Activated naive CD4-positive, alpha-beta T cell (primary cell): ENCODE measurements around the gene KLK15.
"Not testable (repeated sequence)": the region's sequence is repeated elsewhere in the genome, so short reads cannot be mapped to it uniquely, and the experiment has no call there.

Source experiments
- DNase-seq, 4 experiments: peaks; one replicate each; lab custom pipeline; 2025; lab: John Stamatoyannopoulos, UW

KLK15 gene

GRCh38 chr19:50796634-50797428 is 36.5 kb downstream of the KLK15 start:
- DNase-seq, result no peak

GRCh38 chr19:50796128-50796633 is 37.2 kb downstream of the KLK15 start:
- no peak for DNase-seq

- DNase-seq, result no peak
Measured at GRCh38 chr19:50795664-50796073, 37.7 kb downstream of the KLK15 start.

GRCh38 chr19:50794876-50795663 is 38.3 kb downstream of the KLK15 start:
- no peak for DNase-seq

- DNase-seq, result no peak
Measured at GRCh38 chr19:50794074-50794875, 39.1 kb downstream of the KLK15 start.

- DNase-seq, result no peak
Measured at GRCh38 chr19:50793558-50794065, 39.8 kb downstream of the KLK15 start.

- no peak for DNase-seq
Measured at GRCh38 chr19:50792272-50793250, 40.8 kb downstream of the KLK15 start.

- no peak for DNase-seq
Measured at GRCh38 chr19:50791594-50792271, 41.6 kb downstream of the KLK15 start.

GRCh38 chr19:50790922-50791467 is 42.4 kb downstream of the KLK15 start:
- DNase-seq, result no peak

- no peak for DNase-seq
Measured at GRCh38 chr19:50790396-50790795, 43.0 kb downstream of the KLK15 start, which contains the start of gene ACP4. Gene ACP4, plus strand, starts transcription at chr19:50790415. Its CDS starts 0 bp downstream, at chr19:50790415.

GRCh38 chr19:50785329-50785728 is 48.0 kb downstream of the KLK15 start:
- DNase-seq, result no peak

GRCh38 chr19:50784710-50785109 is 48.7 kb downstream of the KLK15 start:
- no peak for DNase-seq

- DNase-seq, result not testable (repeated sequence)
Measured at GRCh38 chr19:50783848-50784152, 49.6 kb downstream of the KLK15 start.

GRCh38 chr19:50780753-50781435 is 52.5 kb downstream of the KLK15 start:
- DNase-seq, result no peak

GRCh38 chr19:50779504-50780457 is 53.6 kb downstream of the KLK15 start:
- DNase-seq, result no peak

GRCh38 chr19:50778906-50779430 is 54.4 kb downstream of the KLK15 start:
- DNase-seq, result no peak

GRCh38 chr19:50777830-50778303 is 55.5 kb downstream of the KLK15 start:
- DNase-seq, result no peak

GRCh38 chr19:50777261-50777660 is 56.1 kb downstream of the KLK15 start:
- DNase-seq, result no peak
